Uterus (tissue), 2 donors: ENCODE data around the gene NLK.

Experiments used
- CTCF ChIP-seq, 4 experiments: fragments of 200-600 bp in 2 of 4; fragments of 450-650 bp in 2 of 4; sonication (generic) in 2 of 4; IDR thresholded peaks; one replicate each; pipeline ENCODE4 v1.5.1; 2016 to 2019; ENCODE audit warnings: antibody characterized with exemption in 4 of 4, mild to moderate bottlenecking in 2 of 4, moderate library complexity in 1 of 4
- POLR2A ChIP-seq, 2 donors: fragments of 450-650 bp; IDR thresholded peaks; one replicate each; pipeline ENCODE4 v1.6.1; 2016; ENCODE audit warnings: antibody characterized with exemption in 2 of 2, mild to moderate bottlenecking in 1 of 2, moderate library complexity in 1 of 2

GRCh38 chr17:28228986-28229729 lies 186.7 kb downstream of the NLK start:
- TF ChIP-seq CTCF (IDR thresholded peaks at IDR 0.05) (no peak), POLR2A (IDR thresholded peaks at IDR 0.05) (no peak)
